Measurements from ENCODE around the gene ZDHHC23.

ZDHHC23 gene

GRCh38 chr3:113947372-113948014 lies at the start of gene ZDHHC23:
TSS of gene ZDHHC23 (plus strand) at chr3:113948013. CDS start at chr3:113948803, 790 bp downstream.
- peak; percentile 69 for DNase-seq

- no peak for DNase-seq
Observed at GRCh38 chr3:113898892-113899291, 48.9 kb upstream of the ZDHHC23 start.

- DNase-seq: no peak
Observed at GRCh38 chr3:113906568-113907140, 41.2 kb upstream of the ZDHHC23 start.

- DNase-seq: no peak
Observed at GRCh38 chr3:113908133-113908532, 39.7 kb upstream of the ZDHHC23 start.

GRCh38 chr3:113910966-113911365 lies 36.8 kb upstream of the ZDHHC23 start:
- DNase-seq: no peak

GRCh38 chr3:113912552-113913236 lies 35.1 kb upstream of the ZDHHC23 start:
- DNase-seq: peak; percentile 30

- no peak for DNase-seq
Observed at GRCh38 chr3:113914646-113915045, 33.2 kb upstream of the ZDHHC23 start.

GRCh38 chr3:113927556-113927955 lies 20.3 kb upstream of the ZDHHC23 start:
- DNase-seq: no peak

- DNase-seq: no peak
Observed at GRCh38 chr3:113946831-113947230, 982 bp upstream of the ZDHHC23 start.

GRCh38 chr3:113948015-113948917 lies 453 bp downstream of the ZDHHC23 start:
- DNase-seq: peak; percentile 5

GRCh38 chr3:113952921-113953320 lies 5.1 kb downstream of the ZDHHC23 start:
- DNase-seq: no peak

- DNase-seq: no peak
Observed at GRCh38 chr3:113953677-113954076, 5.9 kb downstream of the ZDHHC23 start.

GRCh38 chr3:113954091-113954685 lies 6.4 kb downstream of the ZDHHC23 start:
- DNase-seq: no peak

- no peak for DNase-seq
Observed at GRCh38 chr3:113963879-113964278, 16.1 kb downstream of the ZDHHC23 start.

- DNase-seq: no peak
Observed at GRCh38 chr3:113966172-113966571, 18.4 kb downstream of the ZDHHC23 start.

GRCh38 chr3:113968986-113969385 lies 21.2 kb downstream of the ZDHHC23 start:
- DNase-seq: no peak

- no peak for DNase-seq
Observed at GRCh38 chr3:113977822-113978221, 30.0 kb downstream of the ZDHHC23 start.

- no peak for DNase-seq
Observed at GRCh38 chr3:113979916-113980315, 32.1 kb downstream of the ZDHHC23 start.

- no peak for DNase-seq
Observed at GRCh38 chr3:113981803-113982202, 34.0 kb downstream of the ZDHHC23 start.

- DNase-seq: no peak
Observed at GRCh38 chr3:113983544-113983943, 35.7 kb downstream of the ZDHHC23 start.

- peak; percentile 2 for DNase-seq
Observed at GRCh38 chr3:113985541-113985940, 37.7 kb downstream of the ZDHHC23 start.

- DNase-seq: no peak
Observed at GRCh38 chr3:114005481-114005880, 57.7 kb downstream of the ZDHHC23 start.
